Mesodermal cell (in vitro differentiated cells): ENCODE results near the gene BASP1.

ENCODE experiments used
- H3K27ac ChIP-seq: 2 replicates; pipeline ENCODE4 v1.7.0; 2013; ENCODE audit warnings: mild to moderate bottlenecking, low read depth, low read length, moderate library complexity; ENCODE audit not compliant: severe bottlenecking
- H3K36me3 ChIP-seq: 2 replicates; pipeline ENCODE4 v1.7.1; 2013; ENCODE audit warnings: mild to moderate bottlenecking, low read length, moderate library complexity; ENCODE audit not compliant: control insufficient read depth, insufficient read depth
- H3K4me1 ChIP-seq: one replicate; pipeline ENCODE4 v1.7.1; 2013; ENCODE audit warnings: mild to moderate bottlenecking, low read length; ENCODE audit not compliant: insufficient read depth, control insufficient read depth, poor library complexity, severe bottlenecking
- H3K4me3 ChIP-seq: 2 replicates; pipeline ENCODE4 v1.7.0; 2013; ENCODE audit warnings: low read length, control low read depth, mild to moderate bottlenecking; ENCODE audit not compliant: insufficient read depth, poor library complexity, severe bottlenecking; ENCODE audit errors: extremely low read depth
- H3K9me3 ChIP-seq: 2 replicates; pipeline ENCODE4 v1.7.1; 2013; ENCODE audit warnings: mild to moderate bottlenecking, low read length, moderate library complexity; ENCODE audit not compliant: control insufficient read depth
- WGBS, 2 experiments: methylation state at CpG; one replicate each; pipeline ENCODE4 v1.1.5; 2013; ENCODE audit warnings: missing lambda C conversion rate in 2 of 2; ENCODE audit not compliant: insufficient coverage in 2 of 2; 5-methylcytosine and 5-hydroxymethylcytosine counted together

Gene BASP1

DNA sequence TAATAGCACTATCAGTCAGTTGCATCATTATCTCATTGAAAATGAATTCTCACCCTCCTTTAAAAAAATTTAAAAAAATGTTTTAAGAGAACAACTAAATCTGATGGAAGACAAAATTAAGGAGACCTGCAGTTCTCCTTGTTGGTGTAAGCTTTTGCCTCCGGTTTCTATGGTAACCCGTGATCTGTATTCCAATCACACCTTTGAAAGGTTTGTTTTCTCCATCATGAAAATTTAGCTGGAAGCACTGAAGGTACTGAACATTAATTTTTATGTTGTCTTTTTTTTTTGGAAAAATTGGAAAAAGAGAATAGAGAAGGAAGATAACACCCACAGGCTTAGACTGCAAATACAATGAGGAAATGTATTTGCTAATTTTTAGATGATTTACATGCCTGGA is 2.5 kb upstream of the BASP1 start:
- 88 to 92% methylated on average over 1 to 2 of the region's 2 CpGs for WGBS, 2 experiments

DNA sequence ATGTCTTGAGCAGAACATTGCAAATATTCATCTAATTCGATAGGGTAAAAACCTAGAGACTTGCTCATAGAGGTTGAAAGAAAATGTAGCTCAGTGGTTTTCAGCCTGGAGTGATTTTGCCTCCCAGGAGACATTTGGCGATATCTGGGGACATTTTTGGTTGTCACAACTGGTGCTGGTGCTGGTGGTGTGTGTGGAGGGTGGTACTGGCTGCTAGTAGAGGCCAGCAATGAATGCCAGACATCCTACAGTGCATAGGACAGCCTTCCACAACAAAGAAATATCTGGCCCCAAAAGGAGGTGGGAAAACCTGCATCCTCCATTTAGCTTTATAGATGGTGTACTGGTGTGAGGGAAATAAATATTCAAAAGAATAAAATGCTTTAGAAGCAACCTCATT is 2.1 kb upstream of the BASP1 start:
- Histone ChIP-seq H3K4me1 (peaks cover under 1% of the 10 kb centered on the region), H3K9me3 (no peaks in the 10 kb centered on the region), H3K4me3 (no peak overlapping the region), H3K27ac (no peak overlapping the region), H3K36me3 (peaks cover 8% of the 10 kb centered on the region)
- 60 to 90% methylated on average over 1 of the region's 2 CpGs for WGBS, 2 experiments

More for the DNA sequence above, 2.5 kb upstream of the BASP1 start:
- no peaks in the 10 kb centered on the region for H3K4me1 ChIP-seq
- peaks cover 3% of the 10 kb centered on the region for H3K36me3 ChIP-seq
- no peak overlapping the region for H3K27ac ChIP-seq
- H3K9me3 ChIP-seq, result no peaks in the 10 kb centered on the region
- no peak overlapping the region for H3K4me3 ChIP-seq

DNA sequence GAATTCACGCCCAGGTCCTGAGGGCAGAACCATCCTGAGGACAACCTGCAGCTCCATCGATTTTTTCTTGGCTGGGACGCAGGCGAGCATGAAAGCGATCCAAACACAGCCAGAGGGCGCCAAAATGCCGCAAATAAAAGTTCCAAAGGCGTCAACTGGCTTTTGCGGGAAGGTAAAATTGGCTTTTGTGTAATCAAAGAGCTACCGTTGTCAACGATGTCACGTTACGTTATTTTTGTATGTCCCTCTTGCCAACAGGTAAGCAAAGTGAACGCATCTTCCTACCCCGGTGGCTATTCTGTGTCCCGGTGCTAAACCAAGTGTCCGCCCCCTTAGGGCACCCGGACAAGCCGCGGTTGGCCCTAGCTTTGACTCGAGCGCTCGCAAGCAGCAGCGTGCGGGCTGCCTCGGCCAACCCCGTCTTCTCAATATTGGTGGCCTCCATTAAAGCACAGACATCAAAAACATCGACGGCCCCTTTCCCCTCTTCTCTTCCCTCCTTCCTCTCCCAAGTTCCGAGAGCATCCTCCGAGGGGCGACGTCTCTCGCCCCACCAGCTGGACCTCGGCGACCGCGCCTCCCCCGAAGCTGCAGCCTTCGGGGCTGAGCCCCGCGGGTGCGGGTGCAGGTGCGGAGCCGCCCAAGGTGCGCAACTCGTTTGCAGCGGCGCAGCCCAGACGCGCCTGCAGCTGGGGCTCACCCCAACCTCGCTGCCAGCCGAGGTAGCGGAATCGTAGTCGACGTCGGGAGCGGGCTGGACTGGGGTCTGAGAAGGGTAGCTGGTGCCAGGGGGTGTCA is 1.1 kb upstream of the BASP1 start:
- WGBS, 2 experiments, result 0 to 1% methylated on average over 51 to 55 of the region's 59 CpGs
- peak overlapping the region; percentile 93 for H3K4me3 ChIP-seq
- peak overlapping the region; percentile 33 for H3K27ac ChIP-seq

DNA sequence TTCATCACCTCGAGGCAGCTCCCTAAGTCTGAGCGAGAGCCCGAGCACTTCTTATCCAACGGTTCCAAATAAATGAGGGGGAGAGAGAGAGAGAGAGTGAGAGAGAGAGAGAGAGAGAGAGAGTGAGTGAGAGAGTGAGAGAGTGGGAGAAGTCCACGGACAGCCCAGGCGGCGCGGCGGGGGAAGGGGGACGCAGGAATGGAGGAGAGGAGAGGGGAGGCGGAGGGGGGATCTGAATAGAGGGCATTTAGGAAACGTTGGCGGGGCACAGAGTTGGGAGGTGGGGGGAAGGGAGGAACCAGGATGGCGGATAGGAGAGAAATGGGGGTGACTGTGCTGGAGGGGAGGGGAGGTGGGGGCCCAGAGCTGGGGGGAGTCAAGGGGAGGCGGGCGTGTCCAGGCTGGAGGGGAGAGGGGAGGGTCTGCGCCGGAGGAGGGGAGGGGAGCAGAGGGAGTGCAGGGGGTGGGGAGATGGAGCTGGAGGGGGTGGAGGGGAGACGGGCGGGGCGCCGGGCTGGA is 398 bp upstream of the BASP1 start:
- 0 to 1% methylated on average over 4 to 9 of the region's 22 CpGs for WGBS, 2 experiments
- no peaks in the 10 kb centered on the region for H3K9me3 ChIP-seq
- peaks cover 14% of the 10 kb centered on the region for H3K4me1 ChIP-seq
- peak overlapping the region; percentile 33 for H3K27ac ChIP-seq
- H3K36me3 ChIP-seq, result peaks cover 14% of the 10 kb centered on the region
- peak overlapping the region; percentile 93 for H3K4me3 ChIP-seq

More for the DNA sequence above, 1.1 kb upstream of the BASP1 start:
- Histone ChIP-seq H3K4me1 (peaks cover 8% of the 10 kb centered on the region), H3K36me3 (peaks cover 11% of the 10 kb centered on the region), H3K9me3 (no peaks in the 10 kb centered on the region)

DNA sequence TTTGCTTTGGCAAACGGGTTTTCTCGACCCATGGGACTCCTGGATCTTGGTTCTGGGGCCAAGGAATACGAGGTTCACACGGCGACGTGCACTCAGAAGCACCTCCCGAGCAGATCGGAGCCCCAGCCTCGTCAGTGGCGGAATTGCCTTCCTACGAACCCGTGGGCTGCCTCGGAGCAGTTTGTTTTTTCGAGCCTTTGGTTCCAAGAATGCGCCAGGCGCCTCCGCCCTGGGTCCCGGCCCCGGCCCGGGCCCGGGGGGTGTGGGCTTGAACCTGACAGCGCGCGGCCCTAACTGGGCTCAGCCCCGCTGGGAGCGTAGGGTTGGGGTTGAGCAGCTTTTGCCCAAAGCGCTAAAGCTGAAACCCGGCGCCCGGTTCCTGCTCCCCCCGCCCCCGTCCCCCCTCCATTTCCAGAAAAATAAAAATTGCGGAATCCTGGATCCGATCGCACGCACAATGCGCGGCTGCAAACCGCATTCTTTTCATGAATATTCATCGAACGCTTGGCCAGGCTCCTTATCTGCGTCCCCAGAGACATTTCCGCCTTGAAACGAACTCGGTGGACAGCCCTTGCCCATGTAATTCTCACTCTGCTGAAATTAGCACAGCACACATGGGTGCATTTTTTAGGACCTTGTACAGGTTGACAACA is 1.0 kb downstream of the BASP1 start:
- WGBS, 2 experiments, result 0% methylated on average over 30 to 33 of the region's 45 CpGs
- H3K36me3 ChIP-seq, result peaks cover 19% of the 10 kb centered on the region
- H3K27ac ChIP-seq, result peak overlapping the region; percentile 90
- peaks cover 28% of the 10 kb centered on the region for H3K4me1 ChIP-seq
- H3K9me3 ChIP-seq, result no peaks in the 10 kb centered on the region
- peak overlapping the region; percentile 93 for H3K4me3 ChIP-seq

DNA sequence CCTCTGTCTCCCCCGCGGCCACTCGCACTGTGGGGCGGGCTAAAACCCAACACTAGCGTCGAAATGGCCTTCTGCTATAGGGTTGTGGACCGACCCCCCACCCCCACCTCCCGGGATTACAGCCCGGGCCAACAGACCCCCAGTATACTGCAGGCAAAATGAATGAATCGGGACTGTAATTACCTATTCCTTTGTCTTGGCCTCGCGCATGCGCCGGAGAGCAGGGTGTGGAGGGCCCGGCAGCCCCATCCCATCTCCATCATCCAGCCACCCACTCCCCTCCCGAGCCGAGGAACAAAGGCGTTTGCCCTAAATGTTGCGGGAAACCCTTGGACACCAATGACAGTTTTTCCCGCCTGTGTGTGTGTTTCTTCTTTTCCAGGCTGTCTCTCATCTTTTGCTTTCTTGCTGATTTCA is 1.6 kb downstream of the BASP1 start:
- H3K4me1 ChIP-seq, result peaks cover 33% of the 10 kb centered on the region
- peak overlapping the region; percentile 90 for H3K27ac ChIP-seq
- no peaks in the 10 kb centered on the region for H3K9me3 ChIP-seq
- H3K36me3 ChIP-seq, result peaks cover 19% of the 10 kb centered on the region
- peak overlapping the region; percentile 93 for H3K4me3 ChIP-seq
- WGBS, 2 experiments, result 2 to 4% methylated on average over 9 to 10 of the region's 20 CpGs

DNA sequence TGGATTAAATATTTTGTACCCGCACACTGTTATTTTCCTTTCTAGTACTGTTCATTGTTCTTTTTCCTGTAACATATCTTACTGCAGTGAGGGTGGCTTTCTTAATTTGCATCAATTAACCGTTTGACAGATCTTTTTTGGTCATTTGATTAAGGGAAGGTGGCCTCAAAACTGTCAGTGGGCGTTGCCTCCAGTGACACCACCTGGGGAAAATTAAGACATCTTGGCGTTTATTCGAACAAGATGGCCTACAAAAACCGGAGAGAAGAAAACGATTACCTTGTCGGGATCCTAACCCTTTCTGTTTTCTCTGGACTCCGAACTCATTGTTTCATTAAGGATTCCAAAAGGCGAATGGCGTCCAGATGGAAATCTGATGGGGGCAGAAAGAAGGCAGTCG is 2.0 kb downstream of the BASP1 start:
- WGBS, 2 experiments, result 60 to 66% methylated on average over 6 to 9 of the region's 12 CpGs
- peaks cover 38% of the 10 kb centered on the region for H3K4me1 ChIP-seq

DNA sequence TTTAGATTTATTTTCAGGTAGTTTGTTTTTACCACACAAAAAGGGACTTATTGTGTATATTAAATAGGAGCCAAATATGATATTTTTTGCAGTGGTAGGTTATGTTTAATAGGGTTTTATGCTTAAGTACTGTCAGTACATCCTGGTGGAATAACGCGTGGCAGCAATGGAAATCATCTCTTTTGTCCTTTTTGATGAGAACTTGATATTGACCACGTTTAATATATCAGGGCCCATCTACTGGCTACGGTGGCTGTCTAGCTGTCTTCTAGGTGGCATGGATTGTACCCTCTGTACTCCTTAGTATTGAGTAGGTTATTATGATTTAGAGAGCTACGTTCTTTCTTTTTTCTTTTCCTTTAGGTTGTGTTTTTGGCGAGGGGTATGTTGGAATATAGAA is 2.6 kb downstream of the BASP1 start:
- Histone ChIP-seq H3K9me3 (no peaks in the 10 kb centered on the region), H3K4me1 (peaks cover 42% of the 10 kb centered on the region), H3K4me3 (peak overlapping the region; percentile 93), H3K27ac (no peak overlapping the region), H3K36me3 (peaks cover 19% of the 10 kb centered on the region)
- 100% methylated on average over 2 to 3 of the region's 6 CpGs for WGBS, 2 experiments

More for the DNA sequence above, 2.0 kb downstream of the BASP1 start:
- H3K9me3 ChIP-seq, result no peaks in the 10 kb centered on the region
- peak overlapping the region; percentile 90 for H3K27ac ChIP-seq
- H3K36me3 ChIP-seq, result peaks cover 19% of the 10 kb centered on the region
- H3K4me3 ChIP-seq, result peak overlapping the region; percentile 93

DNA sequence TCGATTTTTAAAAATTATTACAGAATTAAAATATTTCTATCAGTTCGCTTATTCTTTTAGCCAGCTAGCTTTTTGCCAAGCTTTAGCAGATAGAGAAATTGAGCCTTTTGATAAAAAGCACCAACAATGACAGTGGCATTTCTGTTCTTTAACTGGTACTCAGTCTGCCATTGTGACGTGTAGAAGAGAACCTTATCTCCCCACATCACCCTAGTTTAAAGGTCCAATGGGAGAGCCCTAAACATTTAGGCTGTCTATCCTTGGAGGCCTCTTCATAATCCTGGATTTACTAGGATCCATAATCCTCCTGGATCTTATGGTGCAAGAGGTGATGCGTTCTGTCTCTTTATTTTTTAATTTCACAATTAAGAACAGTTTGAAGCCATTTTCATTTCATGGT is 3.0 kb downstream of the BASP1 start:
- Histone ChIP-seq H3K27ac (no peak overlapping the region), H3K4me1 (peaks cover 42% of the 10 kb centered on the region)

DNA sequence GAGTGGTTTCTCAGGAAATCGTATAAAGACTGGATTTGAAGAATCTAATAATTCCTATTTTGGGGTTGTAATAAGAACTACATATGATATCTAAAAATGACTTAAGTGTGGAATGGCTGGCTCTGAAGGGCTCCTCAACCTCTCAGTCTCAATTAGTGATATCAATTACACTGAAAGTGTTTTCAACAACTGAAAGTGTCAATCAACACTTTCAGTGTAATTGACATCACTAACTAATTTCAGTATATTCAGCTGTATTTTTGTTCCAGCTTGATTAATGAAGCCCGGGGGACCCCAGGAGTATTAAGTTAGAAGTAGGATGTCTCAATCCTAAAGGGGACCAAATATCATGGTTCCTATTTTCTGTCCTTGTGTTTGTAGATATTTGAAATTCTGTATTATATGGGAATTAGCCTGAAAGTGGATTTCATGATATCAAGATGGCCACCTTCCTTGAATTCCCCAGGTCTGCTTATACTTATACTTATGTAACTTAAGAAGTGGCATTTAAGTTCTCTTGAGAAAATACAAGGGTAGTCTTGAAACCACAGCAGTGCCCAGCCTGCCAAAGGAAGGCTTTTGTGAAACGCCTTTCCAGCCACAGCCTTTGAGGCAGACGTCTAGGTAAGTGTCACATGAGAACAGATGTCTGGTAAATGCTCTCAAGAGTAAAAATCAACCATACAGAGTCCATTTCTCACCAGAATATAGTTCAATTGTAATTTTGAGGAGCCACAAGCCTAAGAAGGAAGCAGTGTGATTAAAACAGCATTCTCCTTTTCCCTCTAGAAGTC is 4.6 kb downstream of the BASP1 start:
- no peak overlapping the region for H3K4me3 ChIP-seq

More for the DNA sequence above, 3.0 kb downstream of the BASP1 start:
- WGBS, 2 experiments, result 71 to 89% methylated on average over 1 to 2 of the region's 4 CpGs
- no peak overlapping the region for H3K4me3 ChIP-seq
- peaks cover 19% of the 10 kb centered on the region for H3K36me3 ChIP-seq
- H3K9me3 ChIP-seq, result no peaks in the 10 kb centered on the region

More for the DNA sequence above, 4.6 kb downstream of the BASP1 start:
- Histone ChIP-seq H3K36me3 (peaks cover 23% of the 10 kb centered on the region), H3K9me3 (no peaks in the 10 kb centered on the region), H3K4me1 (peaks cover 42% of the 10 kb centered on the region), H3K27ac (no peak overlapping the region)
- 83 to 100% methylated on average over 1 of the region's 4 CpGs for WGBS, 2 experiments
